ENCODE data around the gene PTPN6. TPM values are rescaled to one million over a fixed set of nuclear protein-coding genes. Genes with fewer than 3 reads are reported as not detected.
A peak's percentile ranks its signal among the peaks of the same experiment; 100 is the strongest.

Gene PTPN6
- total and polyA plus RNA-seq, 3 experiments from 2014 or later: 379 to 460 (median 456) TPM

- DNase-seq: no peak
- H3K9me3 Mint-ChIP-seq: no peaks in the 10 kb centered on the region
- POLR2A ChIA-PET: no interaction called here
Observed at GRCh38 chr12:7008864-7009263, 57.7 kb downstream of the PTPN6 start.

GRCh38 chr12:7009512-7009911 is 58.4 kb downstream of the PTPN6 start:
- Histone ChIP-seq H3K4me1 (ENCODE audit: insufficient read depth, low read length) (no peaks in the 10 kb centered on the region), H3K4me3 (ENCODE audit: low read length) (no peak overlapping the region), H3K27me3 (ENCODE audit: insufficient read depth, low read length, poor library complexity, severe bottlenecking) (no peaks in the 10 kb centered on the region), H3K27ac (ENCODE audit: low read depth, low read length) (no peak overlapping the region), H3K36me3 (ENCODE audit: insufficient read depth, low read length) (peaks cover 3% of the 10 kb centered on the region), H3K9me3 (ENCODE audit: low read length) (no peaks in the 10 kb centered on the region)
- H3K27ac Mint-ChIP-seq: no peak overlapping the region
- no peaks in the 10 kb centered on the region for H3K27me3 Mint-ChIP-seq
- peaks cover 0 to 58% (median 7%) of the 10 kb centered on the region in 3 donors for H3K36me3 Mint-ChIP-seq
- ChIA-PET POLR2A (no interaction called here), CTCF (interaction anchor here (1.7 kb wide), 1 partner anchor 9 kb away, joined by 7 read pairs; the partner anchor contains the start of gene LPCAT3)
- H3K4me3 Mint-ChIP-seq: no peak overlapping the region
- DNase-seq: no peak
- peaks cover 13 to 47% (median 40%) of the 10 kb centered on the region in 3 donors for H3K4me1 Mint-ChIP-seq
- no peaks in the 10 kb centered on the region for H3K9me3 Mint-ChIP-seq

More at GRCh38 chr12:7008864-7009263, 57.7 kb downstream of the PTPN6 start:
- Mint-ChIP-seq H3K27me3 (no peaks in the 10 kb centered on the region), H3K27ac (peak overlapping the region in 1 of 8 donors; percentile 66), H3K36me3 (peaks cover 0 to 58% (median 7%) of the 10 kb centered on the region in 3 donors), H3K4me3 (no peak overlapping the region), H3K4me1 (peaks cover 13 to 44% (median 37%) of the 10 kb centered on the region in 3 donors)
- Histone ChIP-seq H3K9me3 (ENCODE audit: low read length) (no peaks in the 10 kb centered on the region), H3K4me3 (ENCODE audit: low read length) (no peak overlapping the region), H3K4me1 (ENCODE audit: insufficient read depth, low read length) (no peaks in the 10 kb centered on the region), H3K27me3 (ENCODE audit: insufficient read depth, low read length, poor library complexity, severe bottlenecking) (no peaks in the 10 kb centered on the region), H3K36me3 (ENCODE audit: insufficient read depth, low read length) (peaks cover 3% of the 10 kb centered on the region), H3K27ac (ENCODE audit: low read depth, low read length) (no peak overlapping the region)
- CTCF ChIA-PET: interaction anchor here (1.0 to 1.7 kb wide), 2 partner anchors 9 to 104 kb away, joined by 4 to 6 read pairs; partner anchors contain the start of gene LPCAT3

Other genes with a start within 250 kb of the PTPN6 start
- gene COPS7A, start 227.3 kb upstream of the PTPN6 start, total RNA-seq: 10 to 100 TPM; 48.8 to 49.7 TPM
- 46.2 TPM for gene COPS7A, start 227.3 kb upstream of the PTPN6 start, polyA plus RNA-seq
- 100 to 1,000 TPM; 141 to 146 TPM for gene MLF2, start 198.2 kb upstream of the PTPN6 start, total RNA-seq
- gene MLF2, start 198.2 kb upstream of the PTPN6 start, polyA plus RNA-seq: 141 TPM
- 10 to 100 TPM; 75.3 to 87.2 TPM for gene PTMS, start 185.0 kb upstream of the PTPN6 start, total RNA-seq
- 10.9 TPM for gene PTMS, start 185.0 kb upstream of the PTPN6 start, polyA plus RNA-seq
- 100 to 1,000 TPM; 236 to 245 TPM for gene LAG3, start 178.8 kb upstream of the PTPN6 start, total RNA-seq
- gene LAG3, start 178.8 kb upstream of the PTPN6 start, polyA plus RNA-seq: 37.3 TPM
- gene CD4, start 161.8 kb upstream of the PTPN6 start, total RNA-seq: 1 to 10 TPM; 1.2 to 1.8 TPM
- gene CD4, start 161.8 kb upstream of the PTPN6 start, polyA plus RNA-seq: 0.30 TPM
- gene GPR162, start 129.5 kb upstream of the PTPN6 start, total RNA-seq: under 1 TPM in 1 of 2 experiments, not detected in 1; 0.11 TPM
- gene GPR162, start 129.5 kb upstream of the PTPN6 start, polyA plus RNA-seq: not detected
- 1 to 10 TPM; 2.4 to 2.5 TPM for gene P3H3, start 122.9 kb upstream of the PTPN6 start, total RNA-seq
- 2.9 TPM for gene P3H3, start 122.9 kb upstream of the PTPN6 start, polyA plus RNA-seq
- gene GNB3, start 110.4 kb upstream of the PTPN6 start, total RNA-seq: under 1 TPM; 0.48 to 0.78 TPM
- gene GNB3, start 110.4 kb upstream of the PTPN6 start, polyA plus RNA-seq: not detected
- gene CDCA3, start 100.1 kb upstream of the PTPN6 start, total RNA-seq: 10 to 100 TPM; 35.9 to 37.6 TPM
- 0.68 TPM for gene CDCA3, start 100.1 kb upstream of the PTPN6 start, polyA plus RNA-seq
- 100 to 1,000 TPM; 154 TPM for gene USP5, start 99.2 kb upstream of the PTPN6 start, total RNA-seq
- gene USP5, start 99.2 kb upstream of the PTPN6 start, polyA plus RNA-seq: 49.7 TPM
- 1,000 to 10,000 TPM; 1,331 to 1,374 TPM for gene TPI1, start 83.8 kb upstream of the PTPN6 start, total RNA-seq
- gene TPI1, start 83.8 kb upstream of the PTPN6 start, polyA plus RNA-seq: 613 TPM
- 1 to 10 TPM; 7.7 to 8.1 TPM for gene SPSB2, start 78.1 kb upstream of the PTPN6 start, total RNA-seq
- 11.4 TPM for gene SPSB2, start 78.1 kb upstream of the PTPN6 start, polyA plus RNA-seq
- 1 to 10 TPM; 4.9 to 5.0 TPM for gene LRRC23, start 46.5 kb upstream of the PTPN6 start, total RNA-seq
- 5.0 TPM for gene LRRC23, start 46.5 kb upstream of the PTPN6 start, polyA plus RNA-seq
- 100 to 1,000 TPM; 125 to 131 TPM for gene ENO2, start 36.8 kb upstream of the PTPN6 start, total RNA-seq
- gene ENO2, start 36.8 kb upstream of the PTPN6 start, polyA plus RNA-seq: 36.4 TPM
- 10 to 100 TPM; 54.8 to 60.4 TPM for gene ATN1, start 23.4 kb upstream of the PTPN6 start, total RNA-seq
- gene ATN1, start 23.4 kb upstream of the PTPN6 start, polyA plus RNA-seq: 0.62 TPM
- not detected for gene RNU7-1, start 7.5 kb upstream of the PTPN6 start, total RNA-seq
- not detected for gene RNU7-1, start 7.5 kb upstream of the PTPN6 start, polyA plus RNA-seq
- gene C12orf57, start 7.3 kb upstream of the PTPN6 start, total RNA-seq: 100 to 1,000 TPM; 297 to 304 TPM
- 259 TPM for gene C12orf57, start 7.3 kb upstream of the PTPN6 start, polyA plus RNA-seq
- 100 to 1,000 TPM; 499 to 503 TPM for gene PHB2, start 19.3 kb downstream of the PTPN6 start, total RNA-seq
- 116 TPM for gene PHB2, start 19.3 kb downstream of the PTPN6 start, polyA plus RNA-seq
- gene EMG1, start 19.6 kb downstream of the PTPN6 start, total RNA-seq: 100 to 1,000 TPM; 158 to 161 TPM
- 64.4 TPM for gene EMG1, start 19.6 kb downstream of the PTPN6 start, polyA plus RNA-seq
- gene LPCAT3, start 67.1 kb downstream of the PTPN6 start, total RNA-seq: 10 to 100 TPM; 20.4 to 22.1 TPM
- gene LPCAT3, start 67.1 kb downstream of the PTPN6 start, polyA plus RNA-seq: 25.5 TPM
- gene C1S, start 109.4 kb downstream of the PTPN6 start, total RNA-seq: under 1 TPM; 0.64 to 0.83 TPM
- not detected for gene C1S, start 109.4 kb downstream of the PTPN6 start, polyA plus RNA-seq
- gene C1R, start 141.1 kb downstream of the PTPN6 start, total RNA-seq: 1 to 10 TPM; 1.2 to 1.7 TPM
- gene C1R, start 141.1 kb downstream of the PTPN6 start, polyA plus RNA-seq: 1.9 TPM
- 10 to 100 TPM; 12.7 to 14.2 TPM for gene C1RL, start 157.9 kb downstream of the PTPN6 start, total RNA-seq
- 7.2 TPM for gene C1RL, start 157.9 kb downstream of the PTPN6 start, polyA plus RNA-seq
- gene RBP5, start 177.5 kb downstream of the PTPN6 start, total RNA-seq: under 1 TPM in 1 of 2 experiments, not detected in 1; 0.31 TPM
- not detected for gene RBP5, start 177.5 kb downstream of the PTPN6 start, polyA plus RNA-seq
- gene CLSTN3, start 179.0 kb downstream of the PTPN6 start, total RNA-seq: 10 to 100 TPM; 16.5 to 17.7 TPM
- 7.7 TPM for gene CLSTN3, start 179.0 kb downstream of the PTPN6 start, polyA plus RNA-seq
- 10 to 100 TPM; 30.7 to 31.3 TPM for gene PEX5, start 238.3 kb downstream of the PTPN6 start, total RNA-seq
- gene PEX5, start 238.3 kb downstream of the PTPN6 start, polyA plus RNA-seq: 17.4 TPM